Parathyroid adenoma (tissue), 2 donors: ENCODE data around the gene AGBL4.

ENCODE experiments used
- H2AFZ ChIP-seq: fragments of 300-600 bp; sonication (generic); one replicate; pipeline ENCODE4 v1.7.0; 2017; ENCODE audit warnings: antibody characterized with exemption, mild to moderate bottlenecking
- H3K27ac ChIP-seq: fragments of 300-600 bp; sonication (generic); one replicate; pipeline ENCODE4 v1.7.0; 2017
- H3K27me3 ChIP-seq: fragments of 300-600 bp; sonication (generic); one replicate; pipeline ENCODE4 v1.7.0; 2017; ENCODE audit warnings: low read length; ENCODE audit not compliant: control insufficient read depth, insufficient read depth
- H3K36me3 ChIP-seq: fragments of 300-600 bp; sonication (generic); one replicate; pipeline ENCODE4 v1.7.0; 2017; ENCODE audit warnings: low read length; ENCODE audit not compliant: control insufficient read depth, insufficient read depth
- H3K4me1 ChIP-seq: fragments of 300-600 bp; sonication (generic); one replicate; pipeline ENCODE4 v1.7.0; 2017; ENCODE audit warnings: control low read depth
- H3K4me2 ChIP-seq: fragments of 300-600 bp; sonication (generic); one replicate; pipeline ENCODE4 v1.7.0; 2017; ENCODE audit warnings: low read length
- H3K4me3 ChIP-seq: fragments of 300-600 bp; sonication (generic); one replicate; pipeline ENCODE4 v1.7.0; 2017; ENCODE audit warnings: low read depth, low read length
- H3K79me2 ChIP-seq: fragments of 300-600 bp; sonication (generic); one replicate; pipeline ENCODE4 v1.7.0; 2017; ENCODE audit warnings: control low read depth
- H3K9ac ChIP-seq: fragments of 300-600 bp; sonication (generic); one replicate; pipeline ENCODE4 v1.7.0; 2017; ENCODE audit warnings: mild to moderate bottlenecking
- H3K9me3 ChIP-seq: fragments of 300-600 bp; sonication (generic); one replicate; pipeline ENCODE4 v1.7.0; 2017; ENCODE audit warnings: low read length; ENCODE audit not compliant: control insufficient read depth
- TF ChIP-seq, protein P1 (sequence below): fragments of 300-600 bp; sonication (generic); IDR thresholded peaks from one replicate; pipeline ENCODE4 v1.7.0; 2017; ENCODE audit warnings: antibody characterized with exemption, mild to moderate bottlenecking
- donor health status: primary hyperparathyroidism.

Gene AGBL4

DNA sequence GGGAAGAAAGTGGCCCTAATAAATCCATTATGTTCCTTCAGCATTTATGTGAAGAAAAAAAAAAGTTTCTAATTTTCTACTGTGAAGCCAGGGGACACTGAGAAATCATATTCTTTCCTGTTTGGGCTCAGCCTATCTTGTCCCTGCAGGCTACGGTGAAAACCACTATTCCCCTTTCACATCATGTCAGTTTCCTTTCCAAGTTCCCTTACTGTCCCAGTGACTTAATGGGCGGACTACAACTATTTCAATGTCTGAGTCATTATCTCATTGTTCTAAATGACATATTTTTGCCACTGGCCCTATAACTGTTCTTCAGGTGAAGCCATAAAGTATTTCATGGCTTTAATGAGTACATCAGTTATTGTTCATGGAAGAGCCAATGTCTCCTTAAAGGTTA is 1175.7 kb downstream of the AGBL4 start:
- Histone ChIP-seq H2AFZ (no peak overlapping the region), H3K9me3 (no peaks in the 10 kb centered on the region), H3K4me1 (no peaks in the 10 kb centered on the region), H3K79me2 (no peaks in the 10 kb centered on the region), H3K9ac (no peak overlapping the region), H3K27me3 (no peaks in the 10 kb centered on the region), H3K4me3 (no peak overlapping the region), H3K27ac (no peak overlapping the region), H3K36me3 (no peaks in the 10 kb centered on the region), H3K4me2 (no peak overlapping the region)
- TF ChIP-seq, protein P1, sequence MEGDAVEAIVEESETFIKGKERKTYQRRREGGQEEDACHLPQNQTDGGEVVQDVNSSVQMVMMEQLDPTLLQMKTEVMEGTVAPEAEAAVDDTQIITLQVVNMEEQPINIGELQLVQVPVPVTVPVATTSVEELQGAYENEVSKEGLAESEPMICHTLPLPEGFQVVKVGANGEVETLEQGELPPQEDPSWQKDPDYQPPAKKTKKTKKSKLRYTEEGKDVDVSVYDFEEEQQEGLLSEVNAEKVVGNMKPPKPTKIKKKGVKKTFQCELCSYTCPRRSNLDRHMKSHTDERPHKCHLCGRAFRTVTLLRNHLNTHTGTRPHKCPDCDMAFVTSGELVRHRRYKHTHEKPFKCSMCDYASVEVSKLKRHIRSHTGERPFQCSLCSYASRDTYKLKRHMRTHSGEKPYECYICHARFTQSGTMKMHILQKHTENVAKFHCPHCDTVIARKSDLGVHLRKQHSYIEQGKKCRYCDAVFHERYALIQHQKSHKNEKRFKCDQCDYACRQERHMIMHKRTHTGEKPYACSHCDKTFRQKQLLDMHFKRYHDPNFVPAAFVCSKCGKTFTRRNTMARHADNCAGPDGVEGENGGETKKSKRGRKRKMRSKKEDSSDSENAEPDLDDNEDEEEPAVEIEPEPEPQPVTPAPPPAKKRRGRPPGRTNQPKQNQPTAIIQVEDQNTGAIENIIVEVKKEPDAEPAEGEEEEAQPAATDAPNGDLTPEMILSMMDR = no peak

DNA sequence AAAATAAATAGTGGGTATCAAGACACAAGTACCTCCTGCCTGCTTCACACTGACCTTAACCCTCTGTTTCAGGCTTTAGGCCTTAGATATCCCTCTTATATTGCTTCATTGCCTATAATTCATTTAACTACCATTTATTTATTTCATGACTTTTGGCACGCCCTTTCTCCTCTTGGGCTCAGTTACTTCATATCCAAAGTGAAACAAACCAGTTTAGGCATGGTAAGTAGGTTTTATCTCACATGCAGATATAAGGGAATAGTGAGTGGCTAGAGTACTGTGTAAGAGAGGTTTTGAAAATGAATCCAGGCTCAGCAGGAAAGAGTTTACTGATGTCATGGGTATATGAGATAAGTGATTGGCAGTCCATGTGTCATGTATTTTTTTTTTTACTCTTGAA is 1177.3 kb downstream of the AGBL4 start:
- no peaks in the 10 kb centered on the region for H3K36me3 ChIP-seq
- H3K4me1 ChIP-seq = no peaks in the 10 kb centered on the region
- H3K79me2 ChIP-seq = no peaks in the 10 kb centered on the region
- H3K4me2 ChIP-seq = no peak overlapping the region
- no peak overlapping the region for H2AFZ ChIP-seq
- no peak overlapping the region for H3K9ac ChIP-seq
- H3K27ac ChIP-seq = no peak overlapping the region
- no peaks in the 10 kb centered on the region for H3K9me3 ChIP-seq
- H3K27me3 ChIP-seq = no peaks in the 10 kb centered on the region
- TF ChIP-seq, protein P1 = no peak
- H3K4me3 ChIP-seq = no peak overlapping the region

- Histone ChIP-seq H2AFZ (no peak overlapping the region), H3K9me3 (no peaks in the 10 kb centered on the region), H3K27me3 (no peaks in the 10 kb centered on the region), H3K4me3 (no peak overlapping the region), H3K79me2 (no peaks in the 10 kb centered on the region), H3K9ac (no peak overlapping the region), H3K4me1 (no peaks in the 10 kb centered on the region), H3K36me3 (no peaks in the 10 kb centered on the region), H3K4me2 (no peak overlapping the region), H3K27ac (no peak overlapping the region)
- TF ChIP-seq, protein P1 = no peak
Measured at GRCh38 chr1:48844187-48844586, 1179.6 kb downstream of the AGBL4 start.

GRCh38 chr1:48841966-48842365 is 1181.8 kb downstream of the AGBL4 start:
- Histone ChIP-seq H3K9me3 (no peaks in the 10 kb centered on the region), H3K27ac (no peak overlapping the region), H3K4me3 (no peak overlapping the region), H3K27me3 (no peaks in the 10 kb centered on the region), H2AFZ (no peak overlapping the region), H3K9ac (no peak overlapping the region), H3K4me2 (no peak overlapping the region), H3K79me2 (no peaks in the 10 kb centered on the region), H3K4me1 (no peaks in the 10 kb centered on the region), H3K36me3 (no peaks in the 10 kb centered on the region)
- TF ChIP-seq, protein P1 = no peak

GRCh38 chr1:48841461-48841860 is 1182.3 kb downstream of the AGBL4 start:
- Histone ChIP-seq H3K27ac (no peak overlapping the region), H3K4me1 (no peaks in the 10 kb centered on the region), H2AFZ (no peak overlapping the region), H3K4me2 (no peak overlapping the region), H3K79me2 (no peaks in the 10 kb centered on the region), H3K27me3 (no peaks in the 10 kb centered on the region), H3K4me3 (no peak overlapping the region), H3K9ac (no peak overlapping the region), H3K9me3 (no peaks in the 10 kb centered on the region), H3K36me3 (no peaks in the 10 kb centered on the region)
- TF ChIP-seq, protein P1 = no peak
